ENCODE measurements around the gene FAM174C.

FAM174C gene

DNA sequence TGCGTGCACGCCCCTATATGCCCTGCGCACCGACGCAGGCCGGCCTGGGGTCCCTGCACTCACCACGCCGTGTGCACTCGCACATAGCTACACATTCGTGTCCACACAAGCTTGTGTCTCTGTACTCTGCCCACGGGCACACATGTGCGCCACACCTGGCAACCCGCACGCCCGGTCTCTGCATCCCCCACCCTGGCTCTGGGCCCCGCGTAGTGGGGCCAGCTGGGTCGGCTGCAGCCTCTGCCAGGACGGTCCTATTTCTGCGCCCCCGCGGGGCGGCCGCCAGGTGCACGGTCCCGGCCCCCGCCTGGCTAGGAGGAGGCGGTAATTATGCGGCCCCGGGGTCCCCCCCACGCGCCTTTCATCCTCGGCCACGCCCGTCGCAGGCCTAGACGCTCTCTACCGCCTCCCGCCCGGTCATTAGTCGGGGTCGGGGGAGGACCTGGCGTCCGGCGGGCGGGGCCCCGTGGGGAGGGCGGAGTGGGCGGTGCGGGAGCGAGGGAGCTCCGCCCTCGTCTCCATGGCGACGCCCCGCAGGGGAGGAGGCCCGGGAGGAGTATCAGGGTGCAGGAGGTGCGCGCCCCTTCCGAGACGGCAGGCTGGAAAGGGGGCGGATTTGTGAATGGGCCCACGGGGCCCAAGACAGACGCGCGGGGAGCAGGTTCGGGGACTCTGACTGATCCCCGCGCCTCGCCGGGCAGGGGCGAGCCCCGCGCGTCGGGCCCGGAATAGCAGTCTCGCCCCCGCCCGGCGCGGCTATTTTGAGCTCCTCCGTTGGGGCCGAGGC is 9.0 kb upstream of the FAM174C start (continued):
- TF ChIP-seq, protein P1, sequence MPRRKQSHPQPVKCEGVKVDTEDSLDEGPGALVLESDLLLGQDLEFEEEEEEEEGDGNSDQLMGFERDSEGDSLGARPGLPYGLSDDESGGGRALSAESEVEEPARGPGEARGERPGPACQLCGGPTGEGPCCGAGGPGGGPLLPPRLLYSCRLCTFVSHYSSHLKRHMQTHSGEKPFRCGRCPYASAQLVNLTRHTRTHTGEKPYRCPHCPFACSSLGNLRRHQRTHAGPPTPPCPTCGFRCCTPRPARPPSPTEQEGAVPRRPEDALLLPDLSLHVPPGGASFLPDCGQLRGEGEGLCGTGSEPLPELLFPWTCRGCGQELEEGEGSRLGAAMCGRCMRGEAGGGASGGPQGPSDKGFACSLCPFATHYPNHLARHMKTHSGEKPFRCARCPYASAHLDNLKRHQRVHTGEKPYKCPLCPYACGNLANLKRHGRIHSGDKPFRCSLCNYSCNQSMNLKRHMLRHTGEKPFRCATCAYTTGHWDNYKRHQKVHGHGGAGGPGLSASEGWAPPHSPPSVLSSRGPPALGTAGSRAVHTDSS (tag by site-specific recombination; IDR thresholded peaks at IDR 0.05), result no peak
- TF ChIP-seq ZNF704 (tag by site-specific recombination; IDR thresholded peaks at IDR 0.05) (no peak), ZNF768 (tag by site-specific recombination; IDR thresholded peaks at IDR 0.05) (no peak), ZXDB (tag by site-specific recombination; IDR thresholded peaks at IDR 0.05) (peak; percentile 33), ZNF26 (tag by site-specific recombination; IDR thresholded peaks at IDR 0.05) (no peak), ZFHX2 (tag by site-specific recombination; conservative IDR thresholded peaks at IDR 0.05) (peak; percentile 98), ZNF560 (tag by site-specific recombination; IDR thresholded peaks at IDR 0.05; ENCODE audit: borderline replicate concordance) (no peak), ZSCAN23 (tag by site-specific recombination; IDR thresholded peaks at IDR 0.05) (no peak), ZSCAN4 (tag by site-specific recombination; IDR thresholded peaks at IDR 0.05) (no peak; the same call in 1 of the 2 replicates), ZNF211 (tag by site-specific recombination; IDR thresholded peaks at IDR 0.05; ENCODE audit: low read depth) (no peak), ZBTB7A (tag by site-specific recombination; IDR thresholded peaks at IDR 0.05; ENCODE audit: low read depth) (0 out of 2 replicates have a peak, but pooled peaks have one; percentile 21), ZFP41 (tag by site-specific recombination; IDR thresholded peaks at IDR 0.05; ENCODE audit: borderline replicate concordance) (no peak), ZNF548 (tag by site-specific recombination; IDR thresholded peaks at IDR 0.05) (no peak), ZNF37A (tag by site-specific recombination; IDR thresholded peaks at IDR 0.05) (no peak), ZNF223 (tag by site-specific recombination; IDR thresholded peaks at IDR 0.05) (no peak), ZNF248 (tag by site-specific recombination; IDR thresholded peaks at IDR 0.05) (no peak), ZNF157 (tag by site-specific recombination; IDR thresholded peaks at IDR 0.05) (no peak), PRDM6 (tag by site-specific recombination; IDR thresholded peaks at IDR 0.05) (no peak), ZNF692 (tag by site-specific recombination; IDR thresholded peaks at IDR 0.05) (peak; percentile 68), ZNF621 (tag by site-specific recombination; IDR thresholded peaks at IDR 0.05) (no peak), ZNF366 (tag by site-specific recombination; conservative IDR thresholded peaks at IDR 0.05) (no peak)
- TF ChIP-seq, protein P2, sequence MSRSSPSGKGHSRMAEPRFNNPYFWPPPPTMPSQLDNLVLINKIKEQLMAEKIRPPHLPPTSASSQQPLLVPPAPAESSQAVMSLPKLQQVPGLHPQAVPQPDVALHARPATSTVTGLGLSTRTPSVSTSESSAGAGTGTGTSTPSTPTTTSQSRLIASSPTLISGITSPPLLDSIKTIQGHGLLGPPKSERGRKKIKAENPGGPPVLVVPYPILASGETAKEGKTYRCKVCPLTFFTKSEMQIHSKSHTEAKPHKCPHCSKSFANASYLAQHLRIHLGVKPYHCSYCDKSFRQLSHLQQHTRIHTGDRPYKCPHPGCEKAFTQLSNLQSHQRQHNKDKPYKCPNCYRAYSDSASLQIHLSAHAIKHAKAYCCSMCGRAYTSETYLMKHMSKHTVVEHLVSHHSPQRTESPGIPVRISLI (tag by site-specific recombination; IDR thresholded peaks at IDR 0.05), result no peak
- TF ChIP-seq, protein P3, sequence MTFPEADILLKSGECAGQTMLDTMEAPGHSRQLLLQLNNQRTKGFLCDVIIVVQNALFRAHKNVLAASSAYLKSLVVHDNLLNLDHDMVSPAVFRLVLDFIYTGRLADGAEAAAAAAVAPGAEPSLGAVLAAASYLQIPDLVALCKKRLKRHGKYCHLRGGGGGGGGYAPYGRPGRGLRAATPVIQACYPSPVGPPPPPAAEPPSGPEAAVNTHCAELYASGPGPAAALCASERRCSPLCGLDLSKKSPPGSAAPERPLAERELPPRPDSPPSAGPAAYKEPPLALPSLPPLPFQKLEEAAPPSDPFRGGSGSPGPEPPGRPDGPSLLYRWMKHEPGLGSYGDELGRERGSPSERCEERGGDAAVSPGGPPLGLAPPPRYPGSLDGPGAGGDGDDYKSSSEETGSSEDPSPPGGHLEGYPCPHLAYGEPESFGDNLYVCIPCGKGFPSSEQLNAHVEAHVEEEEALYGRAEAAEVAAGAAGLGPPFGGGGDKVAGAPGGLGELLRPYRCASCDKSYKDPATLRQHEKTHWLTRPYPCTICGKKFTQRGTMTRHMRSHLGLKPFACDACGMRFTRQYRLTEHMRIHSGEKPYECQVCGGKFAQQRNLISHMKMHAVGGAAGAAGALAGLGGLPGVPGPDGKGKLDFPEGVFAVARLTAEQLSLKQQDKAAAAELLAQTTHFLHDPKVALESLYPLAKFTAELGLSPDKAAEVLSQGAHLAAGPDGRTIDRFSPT (tag by site-specific recombination; IDR thresholded peaks at IDR 0.05), result peak; percentile 86; the same call in 1 of the 2 replicates
